Cardiac fibroblast (primary cell): Measurements from ENCODE around the gene CBX5.
"Not testable (repeated sequence)": the region's sequence is repeated elsewhere in the genome, so short reads cannot be mapped to it uniquely, and the experiment has no call there.

ENCODE experiments used
- DNase-seq, 2 donors: peaks; one replicate each; pipeline versions ENCODE4 v3.0.0 to v3.0.0-alpha.2; 2010; ENCODE audit warnings: low read depth in 2 of 2
- H3K4me3 ChIP-seq, 2 donors: replicated peaks in 1 of 2; 1 replicate in 1 of 2; 2 replicates in 1 of 2; pipeline ENCODE4 v1.5.1; 2011; ENCODE audit warnings: low read depth in 2 of 2, low read length in 2 of 2, mild to moderate bottlenecking in 2 of 2, moderate library complexity in 1 of 2
- TF ChIP-seq, protein P1 (sequence below): IDR thresholded peaks from one replicate; pipeline ENCODE4 v1.5.1; 2011; ENCODE audit warnings: low read depth, mild to moderate bottlenecking, low read length, inconsistent platforms

CBX5 gene

DNA sequence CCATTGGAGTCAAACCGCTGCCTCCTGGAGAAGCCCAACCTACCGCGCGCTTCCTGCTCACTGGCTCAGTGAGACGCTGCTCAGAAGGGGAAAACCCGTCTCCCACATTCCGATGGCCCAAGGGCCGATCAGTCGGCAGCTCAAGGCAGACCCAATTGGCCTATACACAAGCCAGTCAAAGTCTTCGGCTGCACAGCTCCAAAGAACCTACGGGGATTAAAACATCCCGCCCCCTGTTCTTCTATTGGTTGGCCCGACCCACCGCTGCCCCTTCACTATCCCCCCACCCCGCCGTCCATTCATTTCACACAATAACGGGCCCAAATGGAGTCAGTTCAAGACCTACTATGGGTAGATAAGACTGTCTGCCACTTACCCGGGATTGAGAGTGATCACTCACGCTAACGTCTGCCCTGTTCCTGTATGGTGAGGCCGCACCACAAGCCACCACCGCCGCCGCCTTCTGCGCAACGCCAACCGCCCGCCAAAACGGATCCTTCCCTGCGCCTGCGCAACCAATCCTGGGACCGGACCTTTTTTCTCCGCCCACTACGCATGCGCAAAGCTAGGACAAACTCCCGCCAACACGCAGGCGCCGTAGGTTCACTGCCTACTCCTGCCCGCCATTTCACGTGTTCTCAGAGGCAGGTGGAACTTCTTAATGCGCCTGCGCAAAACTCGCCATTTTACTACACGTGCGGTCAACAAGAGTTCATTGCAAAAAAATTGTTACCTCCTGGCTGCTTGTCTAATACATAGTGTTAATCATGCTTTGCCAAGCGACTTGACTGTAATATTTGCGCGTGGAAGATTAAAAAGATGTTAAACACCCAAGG lies at the start of gene CBX5:
TSS of gene CBX5 (minus strand) at position 491 of the 836 bp plus-strand sequence. CDS start 22,472 bp downstream, outside the sequence.
- DNase-seq: peak; percentile 100
- TF ChIP-seq, protein P1, sequence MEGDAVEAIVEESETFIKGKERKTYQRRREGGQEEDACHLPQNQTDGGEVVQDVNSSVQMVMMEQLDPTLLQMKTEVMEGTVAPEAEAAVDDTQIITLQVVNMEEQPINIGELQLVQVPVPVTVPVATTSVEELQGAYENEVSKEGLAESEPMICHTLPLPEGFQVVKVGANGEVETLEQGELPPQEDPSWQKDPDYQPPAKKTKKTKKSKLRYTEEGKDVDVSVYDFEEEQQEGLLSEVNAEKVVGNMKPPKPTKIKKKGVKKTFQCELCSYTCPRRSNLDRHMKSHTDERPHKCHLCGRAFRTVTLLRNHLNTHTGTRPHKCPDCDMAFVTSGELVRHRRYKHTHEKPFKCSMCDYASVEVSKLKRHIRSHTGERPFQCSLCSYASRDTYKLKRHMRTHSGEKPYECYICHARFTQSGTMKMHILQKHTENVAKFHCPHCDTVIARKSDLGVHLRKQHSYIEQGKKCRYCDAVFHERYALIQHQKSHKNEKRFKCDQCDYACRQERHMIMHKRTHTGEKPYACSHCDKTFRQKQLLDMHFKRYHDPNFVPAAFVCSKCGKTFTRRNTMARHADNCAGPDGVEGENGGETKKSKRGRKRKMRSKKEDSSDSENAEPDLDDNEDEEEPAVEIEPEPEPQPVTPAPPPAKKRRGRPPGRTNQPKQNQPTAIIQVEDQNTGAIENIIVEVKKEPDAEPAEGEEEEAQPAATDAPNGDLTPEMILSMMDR: no peak
- peak within 1 kb of the TSS; percentile 82 to 87 for H3K4me3 ChIP-seq

DNA sequence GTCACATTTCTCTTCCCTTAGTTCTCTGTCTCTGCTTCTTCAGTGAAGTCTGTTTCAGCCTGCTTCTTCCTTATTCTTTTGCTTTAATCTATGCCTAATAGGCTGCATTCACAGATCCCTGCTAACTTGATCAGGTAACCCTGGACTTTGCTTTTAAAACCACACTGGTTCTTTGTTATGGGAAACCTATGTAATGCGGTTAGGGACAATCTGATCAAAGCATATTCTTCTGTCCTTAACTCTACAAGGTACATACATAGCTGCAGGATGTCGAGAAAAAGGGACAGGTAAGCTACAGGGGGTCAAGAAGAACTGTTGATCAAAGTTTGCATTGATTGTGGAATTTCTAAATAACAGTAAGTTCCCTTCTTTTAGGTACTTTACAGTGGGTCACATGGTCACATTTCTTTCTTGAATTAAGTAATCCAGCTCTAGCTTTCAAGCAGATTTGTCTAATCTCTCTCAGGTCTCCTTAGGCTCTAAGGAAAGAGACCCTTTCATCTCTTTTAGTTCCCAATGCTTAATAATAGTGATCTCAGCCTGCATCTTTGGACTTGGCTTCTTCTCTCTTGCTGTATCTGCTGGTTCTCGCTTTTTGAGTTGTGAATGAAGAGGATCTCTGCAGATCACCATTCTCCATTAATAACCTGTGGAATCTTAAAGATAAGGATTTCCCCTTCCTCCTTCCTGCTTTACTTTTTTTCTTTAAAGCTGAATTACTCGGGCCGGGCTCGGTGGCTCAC lies 48.8 kb upstream of the CBX5 start:
- DNase-seq: no peak
- TF ChIP-seq, protein P1: no peak
- H3K4me3 ChIP-seq: no peak overlapping the region

DNA sequence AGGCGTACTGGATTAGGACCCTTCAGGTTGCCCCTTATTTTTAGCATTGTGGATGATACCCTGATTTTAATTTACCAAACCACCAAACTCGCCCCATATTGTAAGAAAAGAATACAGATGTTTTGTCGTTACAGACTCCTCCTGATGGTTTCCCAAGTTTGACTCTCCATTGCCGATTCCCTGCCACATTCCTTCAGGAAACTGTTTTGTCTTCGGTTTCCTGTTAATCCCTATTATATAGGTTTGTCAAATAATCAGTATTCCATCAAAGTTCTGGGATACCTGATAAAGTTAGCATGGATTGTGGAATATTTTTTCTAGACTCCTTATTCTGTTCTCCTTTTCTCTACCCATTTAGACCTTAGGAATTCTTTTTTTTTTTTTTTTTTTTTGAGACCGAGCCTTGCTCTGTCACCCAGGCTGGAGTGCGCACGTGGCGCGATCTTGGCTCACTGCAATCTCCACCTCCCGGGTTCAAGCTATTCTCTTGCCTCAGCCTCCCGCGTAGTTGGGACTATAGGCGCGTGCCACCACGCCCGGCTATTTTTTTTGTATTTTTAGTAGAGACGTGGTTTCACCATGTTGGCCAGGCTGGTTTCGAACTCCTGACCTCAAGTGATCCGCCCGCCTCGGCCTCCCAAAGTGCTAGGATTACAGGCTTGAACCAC lies 45.7 kb upstream of the CBX5 start:
- peak overlapping the region; percentile 72 to 93 for H3K4me3 ChIP-seq
- DNase-seq: peak in 1 of 2 donors; percentile 25

DNA sequence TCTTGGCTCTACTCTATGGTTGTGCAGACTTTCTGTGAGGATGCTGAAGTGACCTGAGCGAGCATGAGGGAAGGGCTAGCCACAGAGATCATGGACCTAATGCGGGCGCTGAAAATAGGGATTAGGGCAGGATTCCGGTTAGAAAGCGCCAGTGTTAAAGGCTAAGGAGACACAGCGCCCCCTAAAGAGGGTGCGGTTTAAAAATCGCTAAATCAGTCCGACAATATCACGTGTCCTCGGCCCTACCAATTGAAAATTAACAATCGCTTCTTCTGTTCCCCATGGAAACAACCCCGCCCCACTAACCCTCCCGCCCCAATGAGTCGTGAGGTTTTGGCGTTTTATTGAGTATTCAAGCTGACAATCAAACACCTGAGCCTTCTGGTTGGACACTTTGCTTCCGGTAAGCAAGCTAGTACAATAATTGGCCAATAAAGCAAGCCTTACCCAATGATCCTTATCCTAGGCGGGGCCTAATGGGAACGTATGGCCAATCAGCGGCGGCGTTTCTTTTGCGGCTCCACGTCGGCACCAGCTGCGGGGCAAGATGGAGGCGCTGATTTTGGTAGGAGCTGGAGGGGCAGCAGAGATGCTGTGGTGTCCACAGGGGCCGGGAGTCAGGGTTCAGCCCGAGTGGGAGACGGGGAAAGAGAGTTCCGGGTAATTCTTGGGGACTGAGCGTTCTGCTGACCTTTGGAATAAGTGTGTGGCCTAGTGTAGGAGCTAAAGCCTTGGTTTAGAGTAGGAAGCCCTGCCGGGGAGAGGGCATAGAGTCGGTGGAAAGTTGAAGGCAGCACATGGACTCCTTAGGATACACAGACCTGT lies 44.9 kb upstream of the CBX5 start, which contains the start of gene COPZ1:
TSS of gene COPZ1 (plus strand) at position 515 of the 825 bp plus-strand sequence. CDS start at position 548, 33 bp downstream.
- peak within 1 kb of the TSS; percentile 72 to 93 for H3K4me3 ChIP-seq
- peak; percentile 100 for DNase-seq
- TF ChIP-seq, protein P1: peak; percentile 71

DNA sequence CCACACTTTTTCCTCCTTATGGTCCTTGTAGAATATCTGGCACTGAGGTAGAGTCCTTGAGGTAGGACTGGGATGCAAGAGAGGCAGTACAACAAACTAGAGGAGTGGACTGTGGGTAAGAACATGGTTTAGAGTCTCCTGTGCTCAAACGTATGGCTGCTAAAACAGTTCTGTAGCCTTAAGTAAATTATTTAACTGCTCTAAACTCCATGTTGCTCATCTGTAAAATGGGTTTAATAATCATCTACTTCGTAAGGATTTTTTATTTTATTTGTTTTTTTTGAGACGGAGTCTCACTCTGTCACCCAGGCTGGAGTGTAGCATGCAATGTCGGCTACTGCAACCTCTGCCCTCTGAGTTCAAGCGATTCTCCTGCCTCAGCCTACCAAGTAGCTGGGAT lies 41.4 kb upstream of the CBX5 start:
- DNase-seq: no peak
- H3K4me3 ChIP-seq: no peak overlapping the region
- TF ChIP-seq, protein P1: no peak

DNA sequence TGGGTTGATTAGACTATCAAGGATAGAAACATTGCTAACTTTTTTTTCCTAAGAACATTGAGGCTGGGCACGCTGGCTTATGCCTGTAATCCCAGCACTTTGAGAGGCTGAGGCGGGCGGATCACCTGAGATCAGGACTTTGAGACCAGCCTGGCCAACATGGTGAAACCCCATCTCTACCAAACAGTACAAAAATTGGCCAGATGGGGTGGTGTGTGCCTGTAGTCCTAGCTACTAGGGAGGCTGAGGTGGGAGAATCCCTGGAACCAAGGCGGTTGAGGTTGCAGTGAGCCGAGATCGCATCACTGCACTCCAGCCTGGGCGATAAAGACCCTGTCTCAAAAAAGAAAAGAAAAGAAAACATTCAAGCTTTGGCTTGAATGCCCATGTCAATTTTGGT lies 32.4 kb upstream of the CBX5 start:
- not testable (repeated sequence) for DNase-seq, H3K4me3 ChIP-seq

DNA sequence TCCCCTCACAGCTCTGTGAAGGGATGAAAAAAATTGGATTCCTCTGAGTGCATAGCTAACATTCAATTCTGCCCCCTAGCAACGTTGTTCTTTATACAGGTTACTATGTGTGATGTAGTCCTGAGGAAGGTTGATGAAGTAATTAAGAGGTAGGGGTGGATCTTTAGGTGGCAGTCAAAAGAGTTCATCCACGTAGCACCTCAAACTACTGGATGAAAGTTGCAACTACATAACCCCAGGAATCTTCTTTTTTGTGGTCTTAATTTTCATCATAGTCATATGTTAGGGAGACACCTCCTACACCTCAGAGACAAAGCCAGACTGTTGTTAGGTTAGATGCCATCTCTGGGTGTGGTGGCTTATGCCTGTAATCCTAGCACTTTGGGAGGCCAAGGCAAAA lies 31.1 kb upstream of the CBX5 start:
- DNase-seq: no peak
- TF ChIP-seq, protein P1: no peak
- no peak overlapping the region for H3K4me3 ChIP-seq
